Measurements from ENCODE around the gene AFMID.

Gene AFMID

GRCh38 chr17:78253946-78254672 is 66.9 kb downstream of the AFMID start:
- H3K27ac ChIP-seq: peak overlapping the region; percentile 74
- TF ChIP-seq CTCF (IDR thresholded peaks at IDR 0.05) (no peak), ZFX (IDR thresholded peaks at IDR 0.05; ENCODE audit: borderline replicate concordance) (no peak)

GRCh38 chr17:78255029-78255656 is 68.0 kb downstream of the AFMID start:
- H3K27ac ChIP-seq: no peak overlapping the region
- TF ChIP-seq ZFX (IDR thresholded peaks at IDR 0.05; ENCODE audit: borderline replicate concordance) (no peak), CTCF (IDR thresholded peaks at IDR 0.05) (no peak)

- no peak overlapping the region for H3K27ac ChIP-seq
- TF ChIP-seq CTCF (IDR thresholded peaks at IDR 0.05) (no peak), ZFX (IDR thresholded peaks at IDR 0.05; ENCODE audit: borderline replicate concordance) (no peak)
These were observed 69.0 kb downstream of the AFMID start for GRCh38 chr17:78255953-78256706.

- no peak overlapping the region for H3K27ac ChIP-seq
- TF ChIP-seq ZFX (IDR thresholded peaks at IDR 0.05; ENCODE audit: borderline replicate concordance) (no peak), CTCF (IDR thresholded peaks at IDR 0.05) (no peak)
These were observed 69.8 kb downstream of the AFMID start for GRCh38 chr17:78256707-78257591.

Measured in 22Rv1 (cell line).